Thyroid gland (tissue), 4 donors: Measurements from ENCODE around the gene EPHB4.

Source experiments
- CTCF ChIP-seq, 6 experiments: fragments of 200-600 bp in 3 of 6; fragments of 450-650 bp in 3 of 6; sonication (generic) in 3 of 6; IDR thresholded peaks; one replicate each; pipeline ENCODE4 v1.5.1; 2016 to 2019; ENCODE audit warnings: antibody characterized with exemption in 6 of 6, mild to moderate bottlenecking in 2 of 6, inconsistent platforms in 1 of 6, moderate library complexity in 1 of 6
- POLR2A ChIP-seq, 2 donors: fragments of 450-650 bp; IDR thresholded peaks; one replicate each; pipeline ENCODE4 v1.6.1; 2017; ENCODE audit warnings: antibody characterized with exemption in 2 of 2, mild to moderate bottlenecking in 2 of 2, moderate library complexity in 1 of 2

- TF ChIP-seq CTCF (IDR thresholded peaks at IDR 0.05) (no peak), POLR2A (IDR thresholded peaks at IDR 0.05) (no peak)
Measured at GRCh38 chr7:100822236-100823139, 4.8 kb downstream of the EPHB4 start.
